Skeletal muscle satellite cell (primary cell): Measurements from ENCODE around the gene MVK.
"Not testable (repeated sequence)": the region's sequence is repeated elsewhere in the genome, so short reads cannot be mapped to it uniquely, and the experiment has no call there.

Source experiments
- H3K27me3 ChIP-seq: 2 replicates; pipeline ENCODE4 v1.7.0; 2013; ENCODE audit warnings: low read length; ENCODE audit not compliant: control insufficient read depth, insufficient read depth
- H3K36me3 ChIP-seq: 2 replicates; pipeline ENCODE4 v1.7.0; 2013; ENCODE audit warnings: mild to moderate bottlenecking, control low read depth, low read length; ENCODE audit not compliant: insufficient read depth
- H3K4me1 ChIP-seq: 2 replicates; pipeline ENCODE4 v1.7.0; 2013; ENCODE audit warnings: low read length; ENCODE audit not compliant: control insufficient read depth, insufficient read depth
- H3K4me2 ChIP-seq: 2 replicates; pipeline ENCODE4 v1.7.0; 2013; ENCODE audit warnings: mild to moderate bottlenecking, low read length
- H3K4me3 ChIP-seq: 2 replicates; pipeline ENCODE4 v1.7.0; 2013; ENCODE audit warnings: low read length
- H3K9ac ChIP-seq: 2 replicates; pipeline ENCODE4 v1.7.0; 2013; ENCODE audit warnings: mild to moderate bottlenecking, low read depth, low read length, moderate library complexity
- H3K9me3 ChIP-seq: replicated peaks from 2 replicates; pipeline ENCODE4 v1.7.0; 2013; ENCODE audit warnings: mild to moderate bottlenecking, control low read depth, low read length

Gene MVK

GRCh38 chr12:109595321-109595902 lies 21.8 kb downstream of the MVK start:
- no peak overlapping the region for H3K4me3 ChIP-seq
- peaks cover 5% of the 10 kb centered on the region for H3K36me3 ChIP-seq
- H3K9me3 ChIP-seq: no peaks in the 10 kb centered on the region
- H3K9ac ChIP-seq: no peak overlapping the region
- peaks cover 4% of the 10 kb centered on the region for H3K4me1 ChIP-seq
- H3K27me3 ChIP-seq: no peaks in the 10 kb centered on the region
- no peak overlapping the region for H3K4me2 ChIP-seq

GRCh38 chr12:109596418-109597244 lies 23.0 kb downstream of the MVK start:
- H3K9ac ChIP-seq: no peak overlapping the region
- H3K4me2 ChIP-seq: no peak overlapping the region
- no peaks in the 10 kb centered on the region for H3K27me3 ChIP-seq
- H3K4me3 ChIP-seq: no peak overlapping the region
- H3K36me3 ChIP-seq: peaks cover 4% of the 10 kb centered on the region
- no peaks in the 10 kb centered on the region for H3K9me3 ChIP-seq
- peaks cover 4% of the 10 kb centered on the region for H3K4me1 ChIP-seq

DNA sequence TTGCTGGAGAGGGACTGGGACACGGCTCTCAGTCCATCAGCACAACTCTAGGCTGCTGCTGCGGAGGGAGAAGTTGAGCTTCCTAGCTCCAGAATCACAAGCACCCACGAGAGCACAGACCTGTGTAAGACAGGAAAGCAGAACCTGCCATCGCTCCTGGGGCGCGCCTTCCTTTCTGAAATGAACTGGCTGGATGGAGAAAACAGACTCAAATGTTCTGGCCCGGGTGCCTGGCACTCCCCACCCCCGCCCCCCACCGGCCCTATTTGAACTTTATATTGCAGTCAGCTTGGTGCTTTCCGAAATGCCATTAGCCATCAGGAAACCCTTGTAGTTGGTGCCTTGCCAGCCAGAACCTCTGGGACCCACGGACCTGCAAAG lies 23.8 kb downstream of the MVK start:
- Histone ChIP-seq H3K4me1 (peaks cover 4% of the 10 kb centered on the region), H3K36me3 (peaks cover 3% of the 10 kb centered on the region), H3K9ac (no peak overlapping the region), H3K4me3 (no peak overlapping the region), H3K9me3 (no peaks in the 10 kb centered on the region), H3K4me2 (peak overlapping the region; percentile 67), H3K27me3 (no peaks in the 10 kb centered on the region)

DNA sequence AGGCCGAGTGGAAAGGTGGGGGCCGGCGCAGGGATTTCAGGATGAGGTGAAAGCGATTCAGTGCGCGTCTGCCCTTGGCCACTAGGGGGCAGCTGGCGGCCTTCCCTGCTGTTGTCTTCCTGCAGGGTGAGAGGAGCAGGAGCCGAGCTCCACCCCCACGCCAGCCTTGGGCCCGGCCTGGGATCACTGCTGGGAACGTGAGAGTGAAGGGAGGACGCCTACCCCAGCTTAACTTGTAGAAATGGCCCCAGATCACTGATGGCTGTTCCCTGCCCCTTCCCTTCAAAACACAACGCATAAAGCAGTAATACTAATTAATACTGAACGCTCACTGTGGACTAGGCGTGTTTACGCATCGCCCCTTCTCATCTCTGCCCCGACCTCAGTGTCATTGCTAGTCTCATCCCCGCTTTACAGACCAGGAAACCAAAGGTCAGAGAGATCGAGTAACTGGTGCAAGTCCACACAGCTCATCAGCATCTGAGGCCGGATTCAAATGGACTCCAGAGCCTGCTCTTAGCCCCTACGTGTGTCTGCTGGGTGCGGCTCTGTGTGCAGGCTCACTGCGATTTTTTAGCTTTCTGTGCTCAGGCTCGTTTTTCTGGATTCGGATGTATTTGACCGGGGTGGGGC lies 24.3 kb downstream of the MVK start:
- Histone ChIP-seq H3K4me3 (no peak overlapping the region), H3K4me1 (peaks cover 4% of the 10 kb centered on the region), H3K27me3 (no peaks in the 10 kb centered on the region), H3K4me2 (peak overlapping the region; percentile 67), H3K9ac (peak overlapping the region; percentile 15), H3K36me3 (peaks cover 3% of the 10 kb centered on the region), H3K9me3 (no peaks in the 10 kb centered on the region)

DNA sequence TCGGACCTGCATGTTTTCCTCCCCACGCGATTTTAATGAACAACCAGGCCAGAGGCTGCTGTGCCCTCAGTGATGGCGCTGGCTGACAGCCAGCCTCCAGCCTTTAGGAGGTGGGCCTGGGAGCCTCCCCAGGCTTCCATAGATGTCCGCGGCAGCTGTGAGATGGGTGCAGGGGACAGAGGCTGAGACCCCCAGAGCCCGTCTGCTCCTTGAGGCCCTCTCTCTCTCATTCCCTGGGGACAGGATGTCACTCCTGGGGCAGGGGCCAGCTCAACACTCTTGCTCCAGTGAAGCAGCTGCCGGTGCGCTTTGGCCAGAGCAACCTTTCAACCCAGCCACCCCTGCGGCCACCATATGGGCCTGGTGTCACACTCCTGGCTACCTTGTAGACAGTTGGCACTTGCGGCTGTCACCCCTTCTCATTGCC lies 24.8 kb downstream of the MVK start:
- Histone ChIP-seq H3K9ac (no peak overlapping the region), H3K27me3 (no peaks in the 10 kb centered on the region), H3K9me3 (no peaks in the 10 kb centered on the region)

GRCh38 chr12:109599087-109599486 lies 25.5 kb downstream of the MVK start:
- Histone ChIP-seq H3K9me3 (no peaks in the 10 kb centered on the region), H3K4me2 (no peak overlapping the region), H3K4me3 (no peak overlapping the region), H3K9ac (no peak overlapping the region), H3K36me3 (peaks cover 3% of the 10 kb centered on the region), H3K27me3 (peaks cover 3% of the 10 kb centered on the region), H3K4me1 (peaks cover 4% of the 10 kb centered on the region)

More for the DNA sequence above, 24.8 kb downstream of the MVK start:
- Histone ChIP-seq H3K4me3 (no peak overlapping the region), H3K4me2 (no peak overlapping the region), H3K36me3 (peaks cover 3% of the 10 kb centered on the region), H3K4me1 (peaks cover 4% of the 10 kb centered on the region)

- H3K4me1 ChIP-seq: peaks cover 4% of the 10 kb centered on the region
- H3K36me3 ChIP-seq: no peaks in the 10 kb centered on the region
- peaks cover 12% of the 10 kb centered on the region for H3K27me3 ChIP-seq
- H3K9ac ChIP-seq: no peak overlapping the region
- no peak overlapping the region for H3K4me3 ChIP-seq
- H3K4me2 ChIP-seq: no peak overlapping the region
- no peaks in the 10 kb centered on the region for H3K9me3 ChIP-seq
These were observed 26.9 kb downstream of the MVK start for GRCh38 chr12:109600481-109600880.

DNA sequence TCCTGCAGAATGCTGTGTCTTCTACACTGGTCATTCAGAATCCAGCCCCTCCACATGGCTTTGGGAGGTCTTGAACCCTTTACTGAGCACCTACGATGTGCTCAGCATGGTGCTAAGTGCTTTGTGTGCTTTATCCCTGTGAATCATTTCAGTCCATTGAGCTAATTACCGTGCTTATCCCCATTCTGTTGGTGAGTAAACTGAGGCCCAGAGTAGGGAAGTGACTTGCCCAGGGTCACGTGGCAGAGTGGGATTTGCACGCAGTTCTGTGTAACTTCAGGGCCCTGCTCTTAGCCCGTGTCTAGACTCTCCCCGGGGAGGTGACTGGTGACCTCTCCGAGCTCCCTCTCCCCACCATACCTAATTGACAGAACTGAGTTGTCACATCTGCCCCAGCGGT lies 27.4 kb downstream of the MVK start:
- H3K9ac ChIP-seq: no peak overlapping the region
- no peaks in the 10 kb centered on the region for H3K36me3 ChIP-seq
- H3K4me3 ChIP-seq: no peak overlapping the region
- H3K4me2 ChIP-seq: no peak overlapping the region
- peaks cover 4% of the 10 kb centered on the region for H3K4me1 ChIP-seq
- H3K27me3 ChIP-seq: peaks cover 17% of the 10 kb centered on the region
- no peaks in the 10 kb centered on the region for H3K9me3 ChIP-seq

GRCh38 chr12:109601557-109601956 lies 28.0 kb downstream of the MVK start:
- no peaks in the 10 kb centered on the region for H3K9me3 ChIP-seq
- H3K4me1 ChIP-seq: peaks cover 10% of the 10 kb centered on the region
- H3K4me2 ChIP-seq: no peak overlapping the region
- H3K9ac ChIP-seq: no peak overlapping the region
- no peak overlapping the region for H3K4me3 ChIP-seq
- no peaks in the 10 kb centered on the region for H3K36me3 ChIP-seq
- peaks cover 17% of the 10 kb centered on the region for H3K27me3 ChIP-seq

DNA sequence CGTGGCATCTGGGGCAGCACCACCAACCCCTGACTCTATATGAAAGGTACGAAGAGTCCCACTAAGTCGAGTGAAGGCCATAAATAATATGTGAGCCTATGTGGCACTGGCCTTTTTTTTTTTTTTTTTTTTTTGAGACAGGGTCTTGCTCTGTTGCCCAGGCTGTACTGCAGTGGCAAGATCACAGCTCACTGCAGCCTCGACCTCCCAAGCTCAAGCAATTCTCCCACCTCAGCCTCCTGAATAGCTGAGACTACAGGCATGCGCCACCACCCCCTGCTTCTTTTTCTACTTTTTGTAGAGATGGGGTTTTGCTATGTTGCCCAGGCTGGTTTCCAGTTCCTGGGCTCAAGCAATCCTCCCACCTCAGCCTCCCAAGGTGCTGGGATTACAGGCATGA lies 28.5 kb downstream of the MVK start:
- H3K36me3 ChIP-seq, H3K9ac ChIP-seq, H3K4me3 ChIP-seq, H3K4me2 ChIP-seq, H3K9me3 ChIP-seq: not testable (repeated sequence)
- Histone ChIP-seq H3K4me1 (peaks cover 14% of the 10 kb centered on the region), H3K27me3 (peaks cover 22% of the 10 kb centered on the region)

DNA sequence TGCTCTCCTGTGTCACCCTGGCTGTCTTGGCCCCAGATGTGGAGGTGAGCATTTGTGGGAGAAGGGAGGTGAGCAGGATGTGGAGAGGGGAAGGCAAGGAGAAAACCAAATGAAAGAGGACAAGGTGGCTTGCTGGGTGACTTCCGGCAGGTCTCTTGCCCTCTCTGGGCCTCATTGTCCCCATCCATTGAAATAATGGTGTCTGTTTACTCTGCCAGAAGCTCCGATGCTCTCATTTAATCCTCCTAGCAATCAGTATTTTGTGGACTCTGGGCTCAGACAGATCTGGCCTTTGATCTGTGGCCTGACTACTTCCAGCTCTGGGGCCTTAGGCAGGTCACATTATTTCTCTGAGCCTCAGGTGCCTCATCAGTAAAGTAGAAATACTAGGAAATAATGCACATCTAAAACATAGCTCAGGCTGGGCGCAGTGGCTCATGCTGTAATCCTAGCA lies 30.6 kb downstream of the MVK start:
- Histone ChIP-seq H3K4me2 (no peak overlapping the region), H3K4me1 (peaks cover 9% of the 10 kb centered on the region), H3K4me3 (no peak overlapping the region), H3K27me3 (peaks cover 32% of the 10 kb centered on the region), H3K9me3 (no peaks in the 10 kb centered on the region), H3K9ac (no peak overlapping the region), H3K36me3 (no peaks in the 10 kb centered on the region)
